HG02840 (cell line): ENCODE measurements around the gene GTF3C4.

Source experiments
- ATAC-seq: cut with Tn5 transposase; IDR thresholded peaks from one replicate; pipeline ENCODE4 v1.9.1; 2021; ENCODE audit warnings: mild to moderate bottlenecking, moderate library complexity, moderate number of reproducible peaks; ENCODE audit not compliant: unreplicated experiment, low FRiP score

Gene GTF3C4

DNA sequence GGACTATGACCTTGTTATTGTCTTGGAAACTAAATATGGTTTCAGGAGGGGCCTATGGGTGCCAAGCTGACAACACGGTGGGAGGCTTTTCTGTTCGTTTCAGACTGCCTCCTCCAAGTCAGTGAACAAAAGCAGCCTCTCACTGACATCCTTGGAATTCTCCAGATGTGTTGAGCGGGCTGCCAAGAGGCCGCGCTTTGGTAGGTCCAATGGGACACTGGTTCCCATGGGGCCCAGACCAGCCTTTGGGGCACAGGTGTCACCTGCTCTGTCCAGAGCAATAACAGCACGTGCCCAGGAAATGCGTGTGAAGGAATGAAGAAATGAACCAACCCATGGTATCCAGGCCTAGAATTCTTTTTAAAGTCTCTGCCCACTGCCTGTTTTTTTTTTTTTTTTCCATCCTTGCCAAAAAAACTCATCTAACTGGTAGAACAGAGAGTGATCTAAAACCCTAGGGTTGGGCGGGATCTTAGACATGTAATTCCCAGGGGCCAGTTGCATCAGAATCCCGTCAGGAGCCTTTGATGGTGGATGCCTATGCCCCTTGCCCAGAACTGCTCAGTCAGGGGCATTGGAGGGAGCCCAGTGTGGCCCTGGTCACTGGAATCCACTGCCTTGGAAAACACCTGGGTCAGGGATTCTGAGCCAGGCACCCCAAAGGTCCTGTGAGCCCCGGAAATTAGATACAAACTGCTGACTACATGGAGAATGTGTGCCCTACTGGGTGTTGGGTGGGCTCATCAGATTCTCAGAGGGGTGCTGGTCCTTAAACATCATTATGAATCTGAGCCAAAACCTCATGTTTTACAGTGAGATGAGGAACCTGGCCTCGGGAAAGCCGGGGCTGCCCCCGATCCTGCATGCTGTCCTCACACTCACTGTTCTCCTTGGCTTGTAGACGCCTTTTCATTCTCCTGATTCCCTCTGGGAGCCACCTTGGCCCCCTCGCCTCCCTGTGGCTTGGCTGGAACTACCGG, 60.1 kb downstream of the GTF3C4 start:
- ATAC-seq, result no peak

DNA sequence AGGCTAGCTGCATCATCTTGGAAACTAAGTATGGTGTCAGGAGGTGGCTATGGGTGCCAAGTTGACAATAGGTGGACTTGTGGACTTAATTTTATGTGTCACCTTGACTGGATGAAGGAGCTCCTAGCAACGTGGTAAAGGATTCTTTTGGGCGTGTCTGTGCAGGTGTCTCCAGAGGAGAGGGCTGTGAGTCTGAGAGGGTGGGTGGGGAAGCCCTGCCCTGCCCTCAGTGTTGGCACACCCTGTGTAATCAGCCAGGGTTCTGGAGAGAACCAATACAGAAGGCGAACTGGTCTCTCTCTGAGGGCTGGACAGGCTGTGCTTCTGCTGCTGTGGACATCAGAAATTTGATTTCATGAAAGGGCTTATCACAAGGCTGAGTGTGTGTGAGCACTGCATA, 61.0 kb downstream of the GTF3C4 start:
- no peak for ATAC-seq

- no peak for ATAC-seq
These were observed 62.3 kb downstream of the GTF3C4 start for GRCh38 chr9:132732326-132733259.

DNA sequence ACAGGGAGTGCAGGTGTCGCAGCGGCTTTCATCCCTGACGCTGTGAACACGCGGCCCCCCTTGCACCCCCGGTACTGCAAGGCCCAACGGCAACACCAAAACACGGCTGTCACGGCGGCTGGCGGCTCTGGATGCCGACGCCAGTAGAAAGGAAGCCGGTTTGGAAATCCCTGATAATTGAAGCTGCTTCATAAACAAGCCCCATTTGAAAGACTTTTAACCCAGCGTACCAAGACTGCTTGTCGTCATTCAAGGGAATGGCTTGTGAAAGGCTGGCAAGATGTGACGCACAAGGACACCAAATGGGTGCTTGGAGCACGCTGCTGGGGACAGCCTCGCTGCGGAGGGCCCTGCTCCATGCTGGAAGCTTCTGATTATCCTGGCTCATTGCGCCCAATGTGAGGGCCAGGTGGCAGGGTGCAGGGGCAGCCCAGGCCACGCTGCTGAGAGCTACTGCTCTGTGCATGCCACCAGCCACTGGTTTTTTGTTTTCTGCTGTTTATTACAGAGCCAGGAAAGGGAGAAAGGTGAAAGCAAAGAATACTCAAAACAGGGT, 63.1 kb downstream of the GTF3C4 start:
- ATAC-seq, result no peak

- no peak for ATAC-seq
These were observed 69.5 kb downstream of the GTF3C4 start for GRCh38 chr9:132739710-132740310.

DNA sequence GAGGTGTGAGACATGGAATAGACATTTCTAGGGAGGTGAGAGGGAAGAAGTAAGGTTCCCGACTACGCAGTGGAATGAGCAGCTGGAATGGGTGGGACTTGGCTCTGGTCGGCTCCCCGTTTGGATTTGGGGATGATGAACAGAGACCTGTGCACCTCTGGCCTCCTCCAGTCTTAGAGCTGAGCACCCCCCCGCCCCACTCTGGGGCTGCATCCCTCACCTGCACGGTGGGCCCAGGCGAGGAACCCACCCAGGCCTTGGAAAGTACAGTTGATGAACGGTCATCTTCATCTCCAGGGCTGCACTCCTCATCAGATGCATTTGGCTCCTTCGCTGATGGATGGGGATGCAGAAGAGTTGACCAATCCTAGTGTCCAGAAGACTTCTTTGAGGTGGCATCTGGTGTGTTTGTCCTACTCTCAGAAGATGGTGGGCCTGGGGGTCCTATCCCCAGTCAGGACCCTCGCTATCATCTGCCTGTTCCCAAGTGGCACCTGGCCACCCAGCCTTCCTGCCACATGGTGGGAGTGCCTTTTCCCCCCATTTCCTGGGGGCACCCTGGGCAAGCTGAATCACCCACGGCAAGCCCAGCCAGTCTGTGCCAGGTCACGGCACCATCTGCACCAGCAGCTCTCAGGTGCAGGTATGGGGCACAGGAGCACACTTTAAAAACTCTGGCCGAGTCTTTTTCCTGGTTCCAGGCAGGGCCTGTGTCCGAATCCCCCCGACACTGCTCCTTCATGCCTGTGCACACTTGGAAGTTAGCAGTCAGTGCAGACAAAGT, 70.5 kb downstream of the GTF3C4 start:
- ATAC-seq, result no peak

DNA sequence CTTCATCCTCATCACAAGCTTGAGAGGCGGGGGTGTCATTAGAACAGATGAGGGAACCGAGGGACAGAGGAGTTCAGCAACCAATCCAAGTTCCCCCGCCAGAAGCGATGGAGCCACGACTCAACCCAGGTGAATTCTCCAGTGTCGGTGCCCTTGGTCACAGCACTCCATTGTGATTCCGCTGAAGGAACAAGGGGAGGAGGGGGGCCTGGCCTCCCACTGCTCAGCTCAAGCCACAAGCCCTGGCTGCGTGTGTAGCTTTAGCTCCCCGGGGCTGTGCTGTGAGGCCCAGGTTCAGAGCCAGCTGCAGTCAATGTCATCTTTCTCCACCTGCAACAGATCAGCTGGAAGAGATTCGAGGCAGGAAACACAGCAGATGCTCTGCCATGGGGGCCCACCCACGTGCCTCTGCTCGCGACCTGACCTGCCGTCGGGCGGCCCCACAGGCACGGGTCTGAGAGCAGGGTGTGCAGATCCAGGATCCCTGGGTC, 72.6 kb downstream of the GTF3C4 start:
- ATAC-seq, result no peak

- ATAC-seq, result no peak
These were observed 73.7 kb downstream of the GTF3C4 start for GRCh38 chr9:132743931-132744479.
